ENCODE measurements around the gene PCBP4.

PCBP4 gene

DNA sequence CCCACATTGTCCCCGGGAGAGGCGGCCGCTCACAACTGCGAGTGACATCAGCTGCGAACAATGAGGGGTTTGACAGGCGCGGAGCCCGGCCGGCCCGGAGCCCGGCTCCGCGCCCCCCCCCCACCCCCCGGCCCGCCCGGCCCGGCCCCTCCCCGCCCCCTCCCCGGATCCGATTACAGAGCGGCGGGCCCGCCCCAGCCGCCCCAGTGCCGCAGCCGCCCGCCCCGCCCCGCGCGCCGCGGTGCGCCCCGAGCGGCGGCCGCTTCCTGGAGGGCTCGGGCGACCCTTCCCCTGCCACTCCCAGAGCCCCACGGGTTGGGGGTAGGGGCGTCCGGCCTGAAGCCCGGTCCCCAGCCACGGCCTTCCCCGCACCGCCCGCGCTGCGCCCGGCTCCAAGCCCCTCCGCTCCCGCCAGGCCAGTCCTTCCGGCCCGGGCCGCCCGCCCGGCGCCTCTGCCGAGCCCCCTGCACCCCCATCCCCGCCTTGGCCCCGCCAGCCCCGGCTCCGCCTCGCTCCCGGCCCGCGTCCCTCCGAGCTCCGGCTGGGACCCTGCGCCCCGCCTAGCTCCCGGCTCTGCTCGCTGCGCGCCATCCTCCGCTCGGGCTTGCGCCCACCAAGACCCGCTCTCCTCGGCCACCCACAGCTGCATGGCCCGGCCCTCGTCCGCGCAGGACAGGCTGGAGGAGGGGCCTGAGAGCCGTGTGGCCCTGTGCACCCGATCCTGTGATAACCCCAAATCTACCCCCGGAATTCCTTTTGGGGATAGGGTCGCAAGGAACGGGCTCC, at the start of gene PCBP4:
Gene PCBP4 (minus strand): TSS at position 71 of the 786 bp plus-strand sequence. CDS start 6,214 bp downstream, outside the sequence.
- DNase-seq (ENCODE audit: low spot score) = peak; percentile 87

GRCh38 chr3:52015438-52016228, 48.4 kb upstream of the PCBP4 start:
- DNase-seq (ENCODE audit: low spot score) = no peak

- peak; percentile 33 for DNase-seq (ENCODE audit: low spot score)
Observed at GRCh38 chr3:52014613-52015012, 47.4 kb upstream of the PCBP4 start.

DNA sequence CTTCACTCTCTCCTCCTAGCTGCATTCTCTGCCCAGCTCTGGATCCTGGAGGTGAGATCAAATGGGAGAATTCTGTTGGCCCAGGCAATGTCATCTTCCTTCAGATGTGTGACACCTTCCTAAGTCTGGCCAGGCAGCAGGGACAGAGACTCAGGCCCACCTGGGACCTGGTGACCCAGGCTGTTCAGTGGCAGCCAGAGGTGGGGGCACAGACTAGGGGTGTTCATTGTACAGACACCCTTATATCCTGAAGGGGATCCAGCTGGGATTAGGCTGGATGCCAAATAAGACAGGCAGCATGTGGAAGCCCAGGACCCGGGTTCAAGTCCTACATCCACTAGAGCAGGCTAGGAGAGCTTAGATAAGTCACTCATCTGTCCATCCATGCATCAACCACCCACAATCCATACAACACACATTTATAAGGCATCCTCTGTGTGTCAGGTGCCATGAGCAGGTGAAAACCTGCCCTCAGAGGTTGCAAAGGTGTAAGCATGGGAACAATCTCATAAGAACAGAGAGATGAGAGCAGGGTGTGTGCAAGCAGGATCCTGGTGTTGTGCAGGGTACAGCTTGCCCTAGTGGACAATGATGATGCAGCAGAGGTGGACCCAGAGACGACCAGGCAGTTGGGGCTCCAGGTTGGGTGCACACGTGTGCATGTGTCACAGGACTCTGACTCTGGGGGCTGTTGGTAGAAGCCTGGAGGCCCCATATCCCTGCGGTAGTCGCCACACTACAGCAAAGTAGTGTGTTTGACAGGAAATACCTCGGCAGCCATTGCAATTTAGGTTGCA, 46.7 kb upstream of the PCBP4 start:
- DNase-seq (ENCODE audit: low spot score) = no peak

GRCh38 chr3:52012699-52013098, 45.4 kb upstream of the PCBP4 start:
- no peak for DNase-seq (ENCODE audit: low spot score)

DNA sequence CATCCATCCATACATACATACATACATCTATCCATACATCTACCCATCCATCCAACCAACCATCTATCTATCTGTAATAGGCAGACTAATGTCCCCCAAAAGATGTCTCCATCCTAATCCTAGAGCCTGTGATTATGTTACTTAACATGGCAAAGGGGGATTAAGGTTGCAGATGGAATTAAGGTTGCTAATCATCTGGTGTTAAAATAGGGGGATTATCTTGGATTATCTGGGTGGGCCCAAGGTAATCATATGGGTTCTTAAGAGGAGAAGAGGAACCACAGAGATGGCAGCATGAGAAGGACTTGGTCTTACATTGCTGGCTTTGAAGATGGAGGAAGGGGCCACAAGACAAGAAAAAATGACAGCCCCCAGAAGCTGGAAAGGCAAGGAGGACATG, 43.2 kb upstream of the PCBP4 start:
- no peak for DNase-seq (ENCODE audit: low spot score)

DNA sequence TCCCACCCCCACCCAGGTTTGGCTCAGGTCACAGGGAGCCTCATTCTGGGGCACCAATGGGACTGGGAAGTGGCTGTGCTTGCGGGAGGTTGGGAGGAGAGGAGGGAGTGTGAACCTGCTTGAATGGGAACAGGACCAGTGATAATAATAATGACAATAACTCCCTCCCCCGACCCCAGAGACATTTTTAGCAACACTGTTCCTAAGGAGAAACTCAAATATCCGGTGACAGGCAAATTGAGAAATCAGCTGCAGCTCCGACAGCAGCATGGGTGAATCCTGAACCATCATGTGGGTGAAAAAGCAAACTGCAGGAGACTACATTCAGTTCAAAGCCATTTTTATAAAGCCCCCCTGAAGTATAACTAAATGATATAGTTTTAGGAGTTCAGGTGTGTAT, 40.0 kb upstream of the PCBP4 start:
- DNase-seq (ENCODE audit: low spot score) = no peak

- DNase-seq (ENCODE audit: low spot score) = no peak
Observed at GRCh38 chr3:52006820-52007133, 39.5 kb upstream of the PCBP4 start.

DNA sequence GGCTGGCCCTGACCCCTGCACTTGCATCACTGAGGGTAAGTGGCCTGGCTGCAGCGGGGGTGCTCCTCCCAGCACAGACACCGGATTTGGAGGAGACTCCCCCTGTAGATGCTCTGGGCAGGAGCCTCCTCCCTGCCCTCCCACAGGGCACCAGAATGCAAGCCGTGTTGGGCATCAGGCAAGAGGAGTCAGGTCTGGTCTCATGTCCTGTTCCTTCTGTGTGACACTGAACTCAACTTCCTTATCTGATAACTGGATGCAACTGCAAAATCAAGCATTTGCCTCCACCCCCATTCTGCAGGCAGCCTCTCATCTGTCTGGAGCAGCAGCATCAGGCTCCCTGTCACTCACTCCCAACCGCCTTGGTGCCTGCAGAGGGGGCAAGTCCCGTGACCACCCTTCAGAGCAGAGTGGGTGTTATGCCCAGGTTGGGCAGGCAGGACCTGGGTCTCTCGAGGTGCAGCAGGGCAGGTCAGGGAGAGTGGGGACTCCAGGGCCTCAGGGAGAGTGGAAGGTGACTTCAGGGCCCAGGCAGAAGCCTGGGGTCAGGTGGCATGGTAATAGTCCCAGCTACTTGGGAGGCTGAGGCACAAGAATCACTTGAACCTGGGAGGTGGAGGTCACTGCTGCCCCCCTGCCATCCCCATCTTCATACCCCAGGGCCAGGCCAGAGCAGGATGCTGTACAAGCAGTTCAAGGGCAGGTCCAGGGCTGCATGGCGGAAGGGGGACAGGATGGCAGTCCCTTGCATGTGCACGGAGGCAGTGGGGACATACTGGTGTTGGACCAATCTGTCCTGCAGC, 39.0 kb upstream of the PCBP4 start:
- DNase-seq (ENCODE audit: low spot score) = no peak

- peak; percentile 61 for DNase-seq (ENCODE audit: low spot score)
Observed at GRCh38 chr3:52005571-52005986, 38.3 kb upstream of the PCBP4 start.

GRCh38 chr3:52004906-52005395, 37.7 kb upstream of the PCBP4 start:
- no peak for DNase-seq (ENCODE audit: low spot score)

- DNase-seq (ENCODE audit: low spot score) = peak; percentile 55
Observed at GRCh38 chr3:52004163-52004787, 37.0 kb upstream of the PCBP4 start.

DNA sequence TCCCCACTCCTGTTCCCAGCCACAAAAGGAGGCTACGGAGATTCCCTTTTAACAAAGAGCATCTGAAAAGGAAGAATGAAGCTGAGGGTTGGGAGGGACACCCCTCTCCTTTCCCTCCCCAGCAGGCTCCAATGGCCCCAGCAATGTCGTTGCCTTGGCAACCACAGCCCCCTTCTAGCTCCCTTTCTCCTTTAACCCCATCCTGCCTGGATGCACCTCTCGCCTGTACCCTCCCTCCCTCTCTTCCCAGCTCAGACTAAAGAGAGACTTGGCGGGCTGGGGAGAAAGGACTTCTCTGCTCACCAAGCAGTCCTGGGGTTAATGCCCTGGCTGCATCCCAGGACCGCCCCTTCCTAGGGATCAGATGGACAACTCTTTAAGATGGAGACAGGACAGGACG, 35.5 kb upstream of the PCBP4 start:
- DNase-seq (ENCODE audit: low spot score) = no peak

DNA sequence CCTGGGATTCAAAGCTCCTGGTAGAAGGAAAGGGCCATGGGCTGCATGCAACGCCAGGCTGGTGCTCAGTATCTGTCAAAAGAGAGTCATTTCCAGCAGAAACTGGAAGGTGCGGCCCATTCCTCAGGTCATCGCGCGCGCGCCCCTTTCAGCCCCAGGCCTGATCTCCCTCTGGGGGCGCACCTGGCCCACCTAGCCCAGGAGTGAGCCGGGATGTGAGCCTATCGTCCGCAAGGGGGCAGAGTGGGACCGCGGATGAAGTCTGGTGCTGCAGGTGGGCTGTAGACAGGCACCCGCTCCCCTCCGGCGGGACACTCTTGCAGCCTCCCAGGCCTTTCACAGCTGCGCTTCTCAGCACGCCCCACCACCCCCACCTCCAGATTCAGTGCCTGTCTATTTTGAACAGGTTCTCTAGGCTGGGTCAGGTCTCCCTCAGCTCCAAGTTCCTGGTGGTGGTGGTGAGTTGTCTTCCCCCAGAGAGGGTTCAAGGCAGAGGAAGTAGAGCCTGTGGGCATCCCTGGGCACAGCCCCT, 34.3 kb upstream of the PCBP4 start:
- DNase-seq (ENCODE audit: low spot score) = peak; percentile 82

- DNase-seq (ENCODE audit: low spot score) = no peak
Observed at GRCh38 chr3:51999846-52000245, 32.6 kb upstream of the PCBP4 start.

DNA sequence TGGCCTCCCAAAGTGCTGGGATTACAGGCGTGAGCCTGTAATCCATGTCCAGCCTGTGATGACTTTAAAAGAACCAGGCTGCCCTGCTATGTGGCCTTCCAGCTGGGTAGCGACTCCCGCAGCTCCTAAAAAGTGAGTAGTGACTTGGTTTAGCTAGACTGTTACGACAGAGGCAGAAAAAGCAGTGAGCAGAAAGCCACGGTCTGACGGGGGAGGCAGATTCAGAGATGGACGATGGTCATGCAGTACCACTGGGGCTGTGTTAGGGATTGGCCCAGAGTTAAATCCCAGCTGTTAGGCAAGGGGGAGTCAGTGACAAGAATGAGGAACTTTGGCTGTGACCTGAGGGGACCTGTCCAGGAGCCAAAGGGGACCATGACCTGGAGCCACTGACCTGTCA, 31.5 kb upstream of the PCBP4 start:
- DNase-seq (ENCODE audit: low spot score) = no peak

DNA sequence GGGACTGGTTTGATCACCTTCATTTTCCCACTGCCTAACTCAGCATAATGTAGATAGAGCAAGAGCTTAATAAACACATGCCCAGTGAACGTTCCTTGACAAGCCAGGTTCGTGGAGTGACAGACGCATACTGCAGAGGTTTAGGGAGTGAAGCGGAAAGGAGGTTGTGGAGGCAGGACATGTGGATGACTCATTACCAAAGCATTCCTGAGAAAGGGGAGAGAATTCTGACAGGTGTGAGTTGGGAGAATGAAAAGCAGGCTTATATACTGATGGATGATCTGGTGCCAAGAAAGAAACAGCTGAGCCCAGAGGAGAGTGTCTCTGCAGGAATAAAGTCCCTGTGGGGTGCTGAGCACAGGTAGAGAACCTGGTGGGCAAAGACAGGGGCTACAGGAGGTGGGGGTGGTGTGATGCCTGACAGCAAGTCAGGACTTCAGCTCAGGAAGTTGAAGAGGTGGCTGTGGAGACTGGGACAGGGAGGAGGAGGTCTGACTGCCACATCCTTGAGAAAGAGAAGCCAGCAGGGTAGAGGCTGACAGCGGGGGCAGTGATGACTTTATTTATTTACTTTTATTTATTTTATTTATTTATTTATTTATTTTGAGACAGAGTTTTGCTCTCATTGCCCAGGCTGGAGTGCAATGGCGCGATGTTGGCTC, 30.8 kb upstream of the PCBP4 start:
- no peak for DNase-seq (ENCODE audit: low spot score)

GRCh38 chr3:51997172-51997571, 29.9 kb upstream of the PCBP4 start:
- DNase-seq (ENCODE audit: low spot score) = no peak

GRCh38 chr3:51995346-51996163, 28.3 kb upstream of the PCBP4 start, which contains the start of gene RPL29:
Gene RPL29 (minus strand): TSS chr3:51995895. CDS start chr3:51995461, 434 bp downstream.
- peak; percentile 95 for DNase-seq (ENCODE audit: low spot score)

Data from AG08396 (cell line).